Karpas-422 (cell line): ENCODE results near the gene F7. TPM values are rescaled to one million over a fixed set of nuclear protein-coding genes. Genes with fewer than 3 reads are reported as not detected.

ENCODE experiments used
- DNase-seq: peaks from one replicate; pipeline ENCODE4 v3.0.0-alpha.2; 2015
- H2AFZ ChIP-seq: fragments of 200-600 bp; sonication (generic); 2 replicates; pipeline ENCODE4 v1.6.1; 2014; ENCODE audit warnings: antibody characterized with exemption, low read length, mixed read lengths
- H3K27ac ChIP-seq: fragments of 200-600 bp; sonication (generic); 2 replicates; pipeline ENCODE4 v1.5.1; 2014; ENCODE audit warnings: mild to moderate bottlenecking, low read length, moderate library complexity
- H3K27me3 ChIP-seq: fragments of 200-600 bp; sonication (generic); 2 replicates; pipeline ENCODE4 v1.6.1; 2014; ENCODE audit warnings: low read length, mixed read lengths
- H3K36me3 ChIP-seq: fragments of 200-600 bp; sonication (generic); 2 replicates; pipeline ENCODE4 v1.6.1; 2014; ENCODE audit warnings: low read length, mixed read lengths; ENCODE audit not compliant: insufficient read depth
- H3K4me1 ChIP-seq: fragments of 200-600 bp; sonication (generic); 2 replicates; pipeline ENCODE4 v1.6.1; 2014; ENCODE audit warnings: mild to moderate bottlenecking, low read length, mixed read lengths
- H3K4me2 ChIP-seq: fragments of 200-600 bp; sonication (generic); 2 replicates; pipeline ENCODE4 v1.6.1; 2014; ENCODE audit warnings: low read length, low read depth, mild to moderate bottlenecking; ENCODE audit not compliant: poor library complexity, severe bottlenecking
- H3K4me3 ChIP-seq: fragments of 200-600 bp; sonication (generic); 2 replicates; pipeline ENCODE4 v1.5.1; 2014; ENCODE audit warnings: mild to moderate bottlenecking, antibody characterized with exemption, low read length, mixed read lengths
- H3K79me2 ChIP-seq: fragments of 200-600 bp; sonication (generic); 2 replicates; pipeline ENCODE4 v1.6.1; 2014; ENCODE audit warnings: mild to moderate bottlenecking, low read length, mixed read lengths
- H3K9ac ChIP-seq: fragments of 200-600 bp; sonication (generic); 2 replicates; pipeline ENCODE4 v1.6.0; 2014; ENCODE audit warnings: low read length
- H3K9me2 ChIP-seq: fragments of 200-600 bp; sonication (generic), shearing (Covaris generic); replicated peaks from 2 replicates; pipeline ENCODE4 v1.6.0; 2014; ENCODE audit warnings: mild to moderate bottlenecking, low read length, moderate library complexity; ENCODE audit not compliant: insufficient read depth
- H3K9me3 ChIP-seq: fragments of 300-700, 200-600 bp; sonication (generic); 2 replicates; pipeline ENCODE4 v1.6.1; 2014; ENCODE audit warnings: low read length, mixed read lengths
- H4K20me1 ChIP-seq: fragments of 200-600 bp; sonication (generic); 2 replicates; pipeline ENCODE4 v1.6.1; 2014; ENCODE audit warnings: mild to moderate bottlenecking, antibody characterized with exemption, low read length, low read depth; ENCODE audit not compliant: insufficient read depth
- total RNA-seq: library from RNA; depleted of rRNA; stranded (reverse); fragments of >200 nt; shearing (Covaris generic); gene quantifications from 2 replicates; pipeline ENCODE4 v1.2.3, GENCODE V29; 2014; ENCODE audit warnings: low replicate concordance

The F7 gene
- total RNA-seq, 1 experiment from 2014 or later, result not detected

DNA sequence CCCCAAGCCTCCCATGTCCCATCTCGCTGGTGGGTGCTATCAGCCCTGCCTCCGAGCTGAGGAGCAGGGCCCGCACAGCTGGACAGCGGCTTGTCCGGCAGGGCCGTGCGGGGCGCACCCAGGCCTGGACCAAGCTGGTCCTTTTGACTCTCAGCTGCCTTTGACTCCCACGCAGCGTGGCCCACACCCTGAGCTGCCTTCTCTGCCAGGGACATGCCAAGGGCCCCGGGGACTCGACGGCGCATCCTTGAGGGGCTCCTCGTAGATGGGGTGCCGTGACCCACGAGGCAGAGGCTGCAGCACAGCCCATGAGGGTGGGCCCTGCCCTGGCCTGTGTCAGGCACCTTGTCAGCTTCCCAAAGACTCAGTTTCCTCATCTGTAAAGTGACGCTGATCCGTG is 38.8 kb upstream of the F7 start:
- no peaks in the 10 kb centered on the region for H3K9me2 ChIP-seq
- H3K27ac ChIP-seq, result no peak overlapping the region
- no peak overlapping the region for H3K4me2 ChIP-seq
- no peaks in the 10 kb centered on the region for H3K27me3 ChIP-seq
- H3K4me1 ChIP-seq, result no peaks in the 10 kb centered on the region
- no peak for DNase-seq
- H2AFZ ChIP-seq, result no peak overlapping the region
- H3K9ac ChIP-seq, result no peak overlapping the region
- H3K36me3 ChIP-seq, result no peaks in the 10 kb centered on the region
- no peaks in the 10 kb centered on the region for H4K20me1 ChIP-seq
- no peak overlapping the region for H3K4me3 ChIP-seq
- no peaks in the 10 kb centered on the region for H3K79me2 ChIP-seq
- no peaks in the 10 kb centered on the region for H3K9me3 ChIP-seq

DNA sequence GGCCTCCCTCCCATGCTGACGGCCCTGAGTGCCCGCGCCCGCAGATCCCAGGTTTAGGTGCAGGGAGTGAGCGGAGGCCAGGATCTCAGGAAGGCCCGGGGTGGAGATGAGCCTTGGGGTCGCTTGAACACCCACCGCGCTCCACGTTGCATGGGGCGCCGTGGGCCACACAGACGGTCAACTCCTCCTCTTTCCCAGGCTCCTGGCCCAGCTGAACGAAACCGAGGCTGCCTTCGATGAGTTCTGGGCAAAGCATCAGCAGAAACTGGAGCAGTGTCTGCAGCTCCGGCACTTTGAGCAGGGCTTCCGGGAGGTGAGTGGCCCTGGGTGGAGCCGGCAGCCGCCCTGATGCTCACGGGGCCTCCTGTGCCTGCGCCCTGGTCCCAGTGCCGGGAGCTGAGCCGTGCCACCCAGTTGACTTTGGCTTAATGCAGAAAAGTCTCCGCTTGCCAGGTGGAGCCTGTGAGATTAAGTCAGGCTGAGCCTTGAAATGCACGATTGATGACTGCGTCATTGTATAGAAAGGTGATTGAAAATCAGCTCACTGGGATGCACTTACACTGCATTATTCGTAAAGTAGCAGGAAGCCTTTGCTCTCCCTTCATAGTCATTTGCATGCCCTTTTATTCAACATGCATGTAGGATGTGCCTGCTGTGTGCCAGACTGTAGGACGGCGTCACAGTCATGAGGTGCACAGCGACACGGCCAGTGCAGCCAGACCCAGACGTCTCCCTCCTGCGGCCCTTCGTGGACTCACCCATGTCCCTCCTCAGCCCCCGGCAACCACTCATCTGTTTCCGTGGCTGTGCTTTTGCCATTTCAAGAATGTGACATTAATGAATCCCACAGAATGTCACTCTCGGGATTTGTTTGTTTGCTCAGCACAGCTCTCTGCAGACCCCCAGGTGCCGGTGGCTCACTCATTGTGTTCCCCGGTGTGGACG is 35.5 kb upstream of the F7 start:
- Histone ChIP-seq H3K27ac (no peak overlapping the region), H3K79me2 (no peaks in the 10 kb centered on the region), H3K9me2 (no peaks in the 10 kb centered on the region)

DNA sequence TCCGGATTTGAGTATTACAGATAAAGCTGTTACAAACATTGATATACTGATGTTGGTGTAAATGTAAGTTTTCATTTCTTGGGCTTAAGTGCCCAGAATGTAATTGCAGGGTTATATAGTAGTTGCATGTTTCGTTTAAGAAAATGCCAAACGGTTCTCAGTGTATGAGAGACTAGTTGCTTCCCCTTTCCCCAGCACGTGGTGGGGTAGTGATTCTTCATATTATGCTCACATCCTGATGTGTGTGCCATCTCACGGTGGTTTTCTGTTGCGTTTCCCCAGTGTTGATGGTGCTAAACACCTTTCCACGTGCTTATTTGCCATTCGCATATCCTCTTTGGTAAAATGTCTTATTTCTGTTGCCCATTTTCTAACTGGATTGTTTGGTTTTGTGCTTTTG is 34.7 kb upstream of the F7 start:
- no peak for DNase-seq
- H2AFZ ChIP-seq, result no peak overlapping the region

More for the DNA sequence above, 35.5 kb upstream of the F7 start:
- H3K36me3 ChIP-seq, result no peaks in the 10 kb centered on the region
- no peak overlapping the region for H3K9ac ChIP-seq
- H4K20me1 ChIP-seq, result no peaks in the 10 kb centered on the region
- no peak overlapping the region for H2AFZ ChIP-seq
- no peaks in the 10 kb centered on the region for H3K9me3 ChIP-seq
- no peak overlapping the region for H3K4me2 ChIP-seq
- no peak overlapping the region for H3K4me3 ChIP-seq
- no peaks in the 10 kb centered on the region for H3K27me3 ChIP-seq
- H3K4me1 ChIP-seq, result no peaks in the 10 kb centered on the region
- DNase-seq, result no peak

DNA sequence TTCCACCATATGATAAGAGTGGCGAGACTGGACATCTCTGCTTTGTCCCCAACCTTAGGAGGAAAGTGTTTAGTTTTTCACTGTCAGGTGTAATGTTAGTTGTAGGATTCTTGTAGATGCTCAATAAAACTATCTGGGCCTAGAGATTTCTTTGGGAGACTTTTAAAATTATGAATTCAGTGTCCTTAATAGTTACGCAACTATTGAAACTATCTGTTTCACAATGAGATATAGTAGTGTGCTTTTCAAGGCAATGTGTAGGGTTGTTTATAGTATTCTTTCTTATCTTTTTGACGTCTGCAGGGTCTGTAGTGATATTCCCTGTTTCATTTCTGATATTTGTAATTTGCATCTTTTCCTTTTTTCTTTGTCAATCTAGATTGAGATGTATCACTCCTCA is 33.2 kb upstream of the F7 start:
- H3K27ac ChIP-seq, result no peak overlapping the region
- H3K79me2 ChIP-seq, result no peaks in the 10 kb centered on the region
- DNase-seq, result no peak
- no peak overlapping the region for H3K9ac ChIP-seq
- H3K9me3 ChIP-seq, result no peaks in the 10 kb centered on the region
- H3K4me3 ChIP-seq, result no peak overlapping the region
- no peaks in the 10 kb centered on the region for H4K20me1 ChIP-seq
- H3K27me3 ChIP-seq, result no peaks in the 10 kb centered on the region
- H3K4me2 ChIP-seq, result no peak overlapping the region
- no peaks in the 10 kb centered on the region for H3K9me2 ChIP-seq
- no peak overlapping the region for H2AFZ ChIP-seq
- no peaks in the 10 kb centered on the region for H3K36me3 ChIP-seq
- no peaks in the 10 kb centered on the region for H3K4me1 ChIP-seq

More for the DNA sequence above, 34.7 kb upstream of the F7 start:
- Histone ChIP-seq H3K36me3 (no peaks in the 10 kb centered on the region), H3K9me2 (no peaks in the 10 kb centered on the region), H3K27me3 (no peaks in the 10 kb centered on the region), H3K4me3 (no peak overlapping the region), H3K4me1 (no peaks in the 10 kb centered on the region), H3K9me3 (no peaks in the 10 kb centered on the region), H3K4me2 (no peak overlapping the region), H3K27ac (no peak overlapping the region), H4K20me1 (no peaks in the 10 kb centered on the region), H3K9ac (no peak overlapping the region), H3K79me2 (no peaks in the 10 kb centered on the region)

DNA sequence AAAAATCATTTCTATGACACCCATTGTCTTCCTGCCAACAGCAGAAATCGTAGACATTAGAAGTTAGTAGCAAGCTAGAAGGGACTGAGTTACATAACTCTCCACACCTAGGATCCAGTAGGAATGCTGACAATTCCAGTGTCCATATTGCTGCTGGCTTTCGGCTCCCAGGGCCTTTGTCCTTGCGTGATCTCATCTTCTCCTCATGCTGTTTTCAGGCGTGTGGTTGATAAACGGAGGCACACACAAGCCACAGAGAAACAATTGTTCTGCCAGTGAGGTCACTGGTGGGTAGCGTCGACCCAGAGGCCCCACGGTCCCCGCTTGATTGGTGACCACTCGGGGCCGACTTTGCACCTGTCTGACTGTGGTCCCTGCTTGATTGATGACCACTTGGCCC is 31.6 kb upstream of the F7 start:
- Histone ChIP-seq H3K4me1 (no peaks in the 10 kb centered on the region), H3K9me2 (no peaks in the 10 kb centered on the region), H3K27me3 (no peaks in the 10 kb centered on the region), H3K9ac (no peak overlapping the region), H4K20me1 (no peaks in the 10 kb centered on the region), H3K36me3 (no peaks in the 10 kb centered on the region), H3K27ac (no peak overlapping the region), H3K79me2 (no peaks in the 10 kb centered on the region), H3K4me2 (no peak overlapping the region), H3K4me3 (no peak overlapping the region), H2AFZ (no peak overlapping the region), H3K9me3 (no peaks in the 10 kb centered on the region)
- DNase-seq, result no peak

DNA sequence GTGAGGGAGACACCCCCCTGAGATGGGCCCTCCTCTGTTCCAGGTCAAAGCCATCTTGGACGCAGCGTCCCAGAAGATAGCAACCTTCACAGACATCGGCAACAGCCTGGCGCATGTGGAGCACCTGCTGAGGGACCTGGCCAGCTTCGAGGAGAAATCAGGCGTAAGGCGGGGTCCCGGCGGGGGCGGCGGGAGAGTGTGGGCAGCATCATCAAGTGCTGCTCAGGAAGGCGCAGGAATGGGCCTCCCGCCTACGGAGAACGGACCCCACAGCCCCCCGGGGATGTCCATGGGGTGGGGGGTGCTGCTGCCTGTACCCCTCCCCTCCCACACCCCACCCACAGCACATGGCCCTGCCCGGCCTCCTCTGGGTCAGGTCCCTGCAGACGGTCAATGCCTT is 31.2 kb upstream of the F7 start:
- no peak overlapping the region for H3K4me3 ChIP-seq
- H3K27me3 ChIP-seq, result no peaks in the 10 kb centered on the region
- no peaks in the 10 kb centered on the region for H3K36me3 ChIP-seq
- H3K9me3 ChIP-seq, result no peaks in the 10 kb centered on the region
- no peak overlapping the region for H2AFZ ChIP-seq
- H3K27ac ChIP-seq, result no peak overlapping the region
- H3K79me2 ChIP-seq, result no peaks in the 10 kb centered on the region
- no peaks in the 10 kb centered on the region for H3K4me1 ChIP-seq
- H4K20me1 ChIP-seq, result no peaks in the 10 kb centered on the region
- H3K9me2 ChIP-seq, result no peaks in the 10 kb centered on the region
- no peak for DNase-seq
- no peak overlapping the region for H3K9ac ChIP-seq
- no peak overlapping the region for H3K4me2 ChIP-seq

DNA sequence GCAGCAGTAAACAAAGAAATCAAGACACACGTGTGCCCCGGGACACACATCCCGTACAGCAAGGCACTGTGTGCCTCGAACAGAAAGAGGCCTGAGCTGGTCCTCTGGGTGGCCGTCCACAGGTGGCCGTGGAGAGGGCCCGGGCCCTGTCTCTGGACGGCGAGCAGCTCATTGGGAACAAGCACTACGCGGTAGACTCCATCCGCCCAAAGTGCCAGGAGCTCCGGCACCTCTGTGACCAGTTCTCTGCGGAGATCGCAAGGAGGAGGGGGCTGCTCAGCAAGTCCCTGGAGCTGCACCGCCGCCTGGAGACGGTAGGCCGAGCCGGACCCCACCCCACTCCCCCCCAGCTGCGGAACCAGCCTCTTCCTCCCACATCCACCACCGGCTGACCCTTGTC is 30.7 kb upstream of the F7 start:
- H3K4me3 ChIP-seq, result no peak overlapping the region

DNA sequence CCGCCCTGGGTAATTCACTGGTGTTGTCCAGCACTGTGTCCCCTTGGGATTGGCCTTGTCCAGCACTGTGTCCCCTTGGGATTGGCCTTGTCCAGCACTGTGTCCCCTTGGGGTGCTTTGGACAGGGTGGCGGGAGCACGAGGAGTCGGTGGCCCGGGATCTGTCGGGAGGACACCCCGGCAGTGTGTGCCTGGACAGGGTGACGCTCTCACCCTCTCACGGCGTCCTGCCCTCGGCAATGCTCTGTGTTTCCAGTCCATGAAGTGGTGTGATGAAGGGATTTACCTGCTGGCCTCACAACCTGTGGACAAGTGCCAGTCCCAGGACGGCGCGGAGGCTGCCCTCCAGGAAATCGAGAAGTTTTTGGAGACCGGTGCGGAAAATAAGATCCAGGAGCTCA is 29.9 kb upstream of the F7 start:
- Histone ChIP-seq H3K79me2 (no peaks in the 10 kb centered on the region), H3K4me2 (no peak overlapping the region), H2AFZ (no peak overlapping the region), H3K9me2 (no peaks in the 10 kb centered on the region), H4K20me1 (no peaks in the 10 kb centered on the region), H3K36me3 (no peaks in the 10 kb centered on the region), H3K27ac (no peak overlapping the region), H3K9ac (no peak overlapping the region), H3K4me1 (no peaks in the 10 kb centered on the region), H3K9me3 (no peaks in the 10 kb centered on the region), H3K27me3 (no peaks in the 10 kb centered on the region), H3K4me3 (no peak overlapping the region)
- DNase-seq, result no peak

More for the DNA sequence above, 30.7 kb upstream of the F7 start:
- no peak overlapping the region for H3K27ac ChIP-seq
- no peaks in the 10 kb centered on the region for H3K36me3 ChIP-seq
- H3K4me1 ChIP-seq, result no peaks in the 10 kb centered on the region
- H2AFZ ChIP-seq, result no peak overlapping the region
- no peaks in the 10 kb centered on the region for H3K79me2 ChIP-seq
- H3K9ac ChIP-seq, result no peak overlapping the region
- no peak overlapping the region for H3K4me2 ChIP-seq
- no peaks in the 10 kb centered on the region for H3K9me2 ChIP-seq
- H3K27me3 ChIP-seq, result no peaks in the 10 kb centered on the region
- no peak for DNase-seq
- H3K9me3 ChIP-seq, result no peaks in the 10 kb centered on the region
- no peaks in the 10 kb centered on the region for H4K20me1 ChIP-seq
